ENCODE measurements around the gene SELENBP1.

SELENBP1 gene

DNA sequence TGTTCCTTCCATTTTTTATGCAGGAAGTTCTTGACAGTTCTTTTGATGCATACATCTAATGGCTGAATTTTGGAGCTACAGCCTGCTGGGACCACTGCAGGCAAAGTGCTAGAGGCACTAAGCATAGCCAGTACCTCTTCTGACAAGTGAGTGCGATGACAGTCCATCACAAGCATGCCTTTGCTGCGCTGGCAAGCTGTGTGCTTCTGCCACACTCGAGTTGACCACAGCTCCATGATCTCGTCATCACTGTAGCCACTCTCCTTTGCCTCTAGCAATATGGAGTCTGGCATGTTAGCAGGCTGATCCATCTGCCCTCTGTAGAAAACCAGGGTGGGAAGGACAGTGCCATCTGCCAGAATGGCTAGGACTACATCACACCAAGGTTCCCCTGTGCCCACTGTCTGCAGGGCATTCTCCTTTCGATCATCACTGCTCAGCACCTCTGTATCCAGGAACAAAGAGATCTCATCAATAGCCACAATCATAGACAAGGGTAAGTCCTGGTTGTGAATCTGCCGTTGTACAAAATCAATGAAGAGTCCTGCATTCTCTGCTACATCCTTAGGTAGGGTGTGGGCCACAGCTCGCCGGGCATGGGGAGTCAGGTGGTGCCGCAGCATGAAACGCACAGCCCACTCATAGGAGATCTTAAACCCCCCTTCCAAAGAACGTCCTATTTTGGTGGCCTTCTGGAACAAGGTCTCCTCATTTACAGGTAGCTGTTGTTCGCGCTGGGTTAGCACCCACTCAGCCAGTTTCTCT, 32.9 kb upstream of the SELENBP1 start:
- Histone ChIP-seq H4K20me1 (ENCODE audit: insufficient read depth) (no peaks in the 10 kb centered on the region), H3K79me2 (ENCODE audit: insufficient read depth, low read depth) (peaks cover 36% of the 10 kb centered on the region), H3K27me3 (ENCODE audit: insufficient read depth, low read depth) (no peaks in the 10 kb centered on the region), H2AFZ (ENCODE audit: low read depth) (no peak overlapping the region), H3K36me3 (ENCODE audit: insufficient read depth) (peaks cover 43% of the 10 kb centered on the region; the same call in 1 of the 2 replicates), H3K9ac (no peak overlapping the region), H3K4me1 (ENCODE audit: low read depth, poor library complexity, severe bottlenecking) (peaks cover 73% of the 10 kb centered on the region), H3K4me3 (IDR thresholded peaks at IDR 0.05; ENCODE audit: insufficient read depth, low read depth, low read length) (peak overlapping the region; percentile 85), H3K4me2 (peak overlapping the region; percentile 97), H3K27ac (peak overlapping the region; percentile 43)
- TF ChIP-seq, protein P1, sequence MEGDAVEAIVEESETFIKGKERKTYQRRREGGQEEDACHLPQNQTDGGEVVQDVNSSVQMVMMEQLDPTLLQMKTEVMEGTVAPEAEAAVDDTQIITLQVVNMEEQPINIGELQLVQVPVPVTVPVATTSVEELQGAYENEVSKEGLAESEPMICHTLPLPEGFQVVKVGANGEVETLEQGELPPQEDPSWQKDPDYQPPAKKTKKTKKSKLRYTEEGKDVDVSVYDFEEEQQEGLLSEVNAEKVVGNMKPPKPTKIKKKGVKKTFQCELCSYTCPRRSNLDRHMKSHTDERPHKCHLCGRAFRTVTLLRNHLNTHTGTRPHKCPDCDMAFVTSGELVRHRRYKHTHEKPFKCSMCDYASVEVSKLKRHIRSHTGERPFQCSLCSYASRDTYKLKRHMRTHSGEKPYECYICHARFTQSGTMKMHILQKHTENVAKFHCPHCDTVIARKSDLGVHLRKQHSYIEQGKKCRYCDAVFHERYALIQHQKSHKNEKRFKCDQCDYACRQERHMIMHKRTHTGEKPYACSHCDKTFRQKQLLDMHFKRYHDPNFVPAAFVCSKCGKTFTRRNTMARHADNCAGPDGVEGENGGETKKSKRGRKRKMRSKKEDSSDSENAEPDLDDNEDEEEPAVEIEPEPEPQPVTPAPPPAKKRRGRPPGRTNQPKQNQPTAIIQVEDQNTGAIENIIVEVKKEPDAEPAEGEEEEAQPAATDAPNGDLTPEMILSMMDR (conservative IDR thresholded peaks at IDR 0.05; ENCODE audit: low read depth, low read length), result 0 out of 2 replicates have a peak, but pooled peaks have one; percentile 6

DNA sequence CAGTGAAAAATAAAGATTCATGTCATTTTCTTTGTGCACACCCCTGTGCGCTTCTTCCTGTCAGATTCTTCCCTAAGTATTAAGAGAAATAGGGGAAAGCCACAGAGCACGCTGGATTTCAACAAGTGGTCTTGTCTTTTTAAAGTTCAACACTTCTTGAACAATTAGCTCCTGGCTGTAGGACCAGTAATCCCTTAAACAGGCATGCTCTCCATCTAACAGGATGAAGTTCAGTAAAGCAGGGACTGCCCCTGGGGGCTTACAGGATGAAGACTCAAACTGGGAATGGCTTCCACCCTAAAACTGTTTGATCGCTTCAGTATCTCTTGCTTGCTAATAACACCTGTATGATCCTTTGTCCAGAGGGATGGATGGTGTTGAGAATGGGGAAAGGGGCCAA, 31.1 kb upstream of the SELENBP1 start:
- Histone ChIP-seq H3K4me1 (ENCODE audit: low read depth, poor library complexity, severe bottlenecking) (peaks cover 78% of the 10 kb centered on the region), H3K79me2 (ENCODE audit: insufficient read depth, low read depth) (peaks cover 46% of the 10 kb centered on the region), H2AFZ (ENCODE audit: low read depth) (no peak overlapping the region), H3K4me2 (peak overlapping the region; percentile 97), H3K9ac (no peak overlapping the region), H3K4me3 (IDR thresholded peaks at IDR 0.05; ENCODE audit: insufficient read depth, low read depth, low read length) (no peak overlapping the region), H3K27me3 (ENCODE audit: insufficient read depth, low read depth) (no peaks in the 10 kb centered on the region), H3K27ac (peak overlapping the region; percentile 82; the same call in 1 of the 2 replicates), H3K36me3 (ENCODE audit: insufficient read depth) (peaks cover 36% of the 10 kb centered on the region; the same call in 1 of the 2 replicates), H4K20me1 (ENCODE audit: insufficient read depth) (no peaks in the 10 kb centered on the region)
- TF ChIP-seq, protein P1 (conservative IDR thresholded peaks at IDR 0.05; ENCODE audit: low read depth, low read length), result no peak

DNA sequence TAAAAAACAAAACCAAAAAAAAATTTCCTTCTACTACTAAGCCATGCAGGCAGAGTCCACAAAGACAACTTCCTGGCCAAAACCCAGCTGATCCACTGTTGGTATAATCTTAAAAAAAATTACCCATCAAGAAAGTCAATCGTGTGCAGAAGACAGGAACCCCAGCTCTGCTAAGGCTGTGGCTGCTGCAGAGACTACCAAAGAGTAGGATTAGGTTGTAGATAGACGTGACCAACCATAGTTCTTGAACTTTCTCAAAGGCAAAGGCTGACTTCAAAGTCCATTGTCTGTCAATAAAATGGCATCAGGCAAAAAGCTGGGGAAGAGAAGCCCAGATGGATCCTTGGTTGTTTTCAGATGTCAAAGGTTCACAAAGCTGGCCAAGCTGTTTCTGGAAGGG, 30.3 kb upstream of the SELENBP1 start:
- Histone ChIP-seq H3K27ac (peak overlapping the region; percentile 82), H3K9ac (peak overlapping the region; percentile 92; the same call in 1 of the 2 replicates), H3K4me2 (peak overlapping the region; percentile 97)

DNA sequence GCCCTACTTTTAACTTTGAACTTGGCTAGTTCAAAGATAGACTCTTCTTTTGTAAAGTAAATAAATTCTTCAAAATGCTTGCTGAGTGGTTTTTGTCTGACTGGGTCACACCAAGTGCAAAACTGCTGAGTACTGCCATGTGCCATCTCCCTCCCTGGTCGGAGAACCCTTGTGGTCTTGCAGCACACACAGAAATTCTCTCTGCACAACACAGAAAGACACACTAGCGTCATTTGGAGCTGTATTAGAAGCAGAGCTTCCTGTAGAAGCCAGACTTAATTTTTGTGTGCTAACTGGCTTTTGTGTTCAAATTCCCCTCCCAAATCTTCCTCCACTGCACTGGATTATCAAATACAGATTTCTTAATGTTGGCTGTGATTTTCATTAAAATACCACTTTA, 29.4 kb upstream of the SELENBP1 start:
- Histone ChIP-seq H3K4me1 (ENCODE audit: low read depth, poor library complexity, severe bottlenecking) (peaks cover 72% of the 10 kb centered on the region), H3K79me2 (ENCODE audit: insufficient read depth, low read depth) (peaks cover 46% of the 10 kb centered on the region), H3K9ac (peak overlapping the region; percentile 92; the same call in 1 of the 2 replicates), H3K36me3 (ENCODE audit: insufficient read depth) (peaks cover 34% of the 10 kb centered on the region; the same call in 1 of the 2 replicates), H2AFZ (ENCODE audit: low read depth) (no peak overlapping the region), H4K20me1 (ENCODE audit: insufficient read depth) (no peaks in the 10 kb centered on the region), H3K27me3 (ENCODE audit: insufficient read depth, low read depth) (no peaks in the 10 kb centered on the region), H3K4me3 (IDR thresholded peaks at IDR 0.05; ENCODE audit: insufficient read depth, low read depth, low read length) (no peak overlapping the region), H3K27ac (peak overlapping the region; percentile 82), H3K4me2 (peak overlapping the region; percentile 97)
- TF ChIP-seq, protein P1 (conservative IDR thresholded peaks at IDR 0.05; ENCODE audit: low read depth, low read length), result no peak

More for the DNA sequence above, 30.3 kb upstream of the SELENBP1 start:
- Histone ChIP-seq H3K27me3 (ENCODE audit: insufficient read depth, low read depth) (no peaks in the 10 kb centered on the region), H3K4me1 (ENCODE audit: low read depth, poor library complexity, severe bottlenecking) (peaks cover 79% of the 10 kb centered on the region), H3K79me2 (ENCODE audit: insufficient read depth, low read depth) (peaks cover 46% of the 10 kb centered on the region), H2AFZ (ENCODE audit: low read depth) (no peak overlapping the region), H3K36me3 (ENCODE audit: insufficient read depth) (peaks cover 34% of the 10 kb centered on the region; the same call in 1 of the 2 replicates), H4K20me1 (ENCODE audit: insufficient read depth) (no peaks in the 10 kb centered on the region), H3K4me3 (IDR thresholded peaks at IDR 0.05; ENCODE audit: insufficient read depth, low read depth, low read length) (no peak overlapping the region)
- TF ChIP-seq, protein P1 (conservative IDR thresholded peaks at IDR 0.05; ENCODE audit: low read depth, low read length), result no peak; the same call in 1 of the 2 replicates

All from KMS-11 (cell line).